A549 (cell line): Measurements from ENCODE around the gene CDC42EP4. TPM values are rescaled to one million over a fixed set of nuclear protein-coding genes. Genes with fewer than 3 reads are reported as not detected.

Experiments
- ATAC-seq, 2 experiments: fragments of 200-7000 bp in 1 of 2; fragments of >200 bp in 1 of 2; cut with Nextera tagmentation in 1 of 2; cut with Tn5 transposase in 1 of 2; 3 replicates each; pipeline versions ENCODE4 v1.8.0 to v1.9.1; 2018 to 2020; ENCODE audit warnings: mild to moderate bottlenecking in 1 of 2, moderate library complexity in 1 of 2
- CTCF ChIA-PET: fragments of 300-600 bp; sonication (Branson Sonifier 250); formaldehyde crosslinking; extraction: SDS; loops from one replicate; lab custom pipeline; 2021; ENCODE audit warnings: antibody characterized with exemption, inconsistent platforms; lab: Yijun Ruan, JAX
- POLR2A ChIA-PET: fragments of 350-600 bp; formaldehyde crosslinking; extraction: SDS; loops from one replicate; lab custom pipeline; 2021; ENCODE audit warnings: antibody characterized with exemption, inconsistent platforms; lab: Yijun Ruan, JAX
- DNase-seq, 2 experiments: peaks; one replicate each; pipeline versions ENCODE4 v3.0.0 to v3.0.0-alpha.2; 2011 to 2016; ENCODE audit warnings: low read depth in 1 of 2, low spot score in 1 of 2
- FAIRE-seq: peaks from 2 replicates; lab custom pipeline; 2011; peaks lifted over from hg19 to GRCh38; lab: Jason Lieb, UNC
- H3K27ac ChIP-seq, 2 experiments: fragments of >200 bp; sonication (Bioruptor Twin); formaldehyde crosslinking; 3 replicates each; pipeline ENCODE4 v1.5.1; 2016 to 2017
- H3K4me1 ChIP-seq: fragments of >200 bp; sonication (Bioruptor Twin); formaldehyde crosslinking; 3 replicates; pipeline ENCODE4 v1.6.1; 2016
- H3K4me2 ChIP-seq: fragments of >200 bp; sonication (Bioruptor Twin); formaldehyde crosslinking; 3 replicates; pipeline ENCODE4 v1.6.1; 2016
- H3K4me3 ChIP-seq: fragments of >200 bp; sonication (Bioruptor Twin); formaldehyde crosslinking; 3 replicates; pipeline ENCODE4 v1.5.1; 2016
- H3K9me3 ChIP-seq: fragments of >200 bp; sonication (Bioruptor Twin); formaldehyde crosslinking; 3 replicates; pipeline ENCODE4 v1.6.1; 2016
- BCL3 ChIP-seq: fragments of >200 bp; sonication (Bioruptor Twin); formaldehyde crosslinking; IDR thresholded peaks from 3 replicates; pipeline ENCODE4 v1.6.1; 2016
- CBX2 ChIP-seq: fragments of 200-600 bp; sonication (generic); IDR thresholded peaks from 2 replicates; pipeline ENCODE4 v1.6.1; 2016; ENCODE audit warnings: low read depth, mild to moderate bottlenecking, borderline replicate concordance
- EHMT2 ChIP-seq: fragments of 200-600 bp; sonication (generic); IDR thresholded peaks from 2 replicates; pipeline ENCODE4 v1.6.1; 2016; ENCODE audit warnings: antibody characterized with exemption, low read depth, mild to moderate bottlenecking, moderate library complexity
- FOSL2 ChIP-seq, 2 experiments: fragments of 450-650 bp in 1 of 2; fragments of >200 bp in 1 of 2; sonication (Bioruptor Twin) in 1 of 2; formaldehyde crosslinking; IDR thresholded peaks; 2 replicates each; pipeline versions ENCODE4 v1.5.0 to v1.6.1; 2016 to 2020; ENCODE audit warnings: mild to moderate bottlenecking in 1 of 2, moderate library complexity in 1 of 2
- FOXS1 ChIP-seq: fragments of 250-450 bp; sonication (Bioruptor Pico); IDR thresholded peaks from 2 replicates; pipeline ENCODE4 v1.5.0; 2020; ENCODE audit warnings: mild to moderate bottlenecking, moderate library complexity
- HDAC2 ChIP-seq: fragments of 200-600 bp; sonication (generic); IDR thresholded peaks from 2 replicates; pipeline ENCODE4 v1.6.1; 2016
- HES2 ChIP-seq: fragments of >200 bp; sonication (Bioruptor Twin); formaldehyde crosslinking; IDR thresholded peaks from 2 replicates; pipeline ENCODE4 v1.6.1; 2016
- HEYL ChIP-seq: fragments of 250-450 bp; sonication (Bioruptor Pico); IDR thresholded peaks from 2 replicates; pipeline ENCODE4 v1.8.0; 2021; ENCODE audit warnings: mild to moderate bottlenecking, moderate library complexity
- HMGXB4 ChIP-seq: fragments of 250-450 bp; sonication (Bioruptor Pico); IDR thresholded peaks from 2 replicates; pipeline ENCODE4 v1.5.0; 2021; ENCODE audit warnings: mild to moderate bottlenecking, moderate library complexity, borderline replicate concordance
- HOXB13 ChIP-seq: fragments of 250-450 bp; sonication (Bioruptor Pico); IDR thresholded peaks from 2 replicates; pipeline ENCODE4 v1.5.0; 2020; ENCODE audit warnings: low read depth, mild to moderate bottlenecking, moderate library complexity
- JUNB ChIP-seq: fragments of >200 bp; sonication (Bioruptor Twin); formaldehyde crosslinking; IDR thresholded peaks from 2 replicates; pipeline ENCODE4 v1.6.1; 2016
- KDM5A ChIP-seq: fragments of 200-600 bp; sonication (generic); IDR thresholded peaks from 2 replicates; pipeline ENCODE4 v1.6.1; 2016; ENCODE audit warnings: antibody characterized with exemption, mild to moderate bottlenecking
- MAX ChIP-seq: IDR thresholded peaks from 2 replicates; pipeline ENCODE4 v1.6.1; 2012
- MAZ ChIP-seq: fragments of 150-350 bp; IDR thresholded peaks from 2 replicates; pipeline ENCODE4 v1.6.1; 2014; ENCODE audit warnings: antibody characterized with exemption, low read depth, low read length, borderline replicate concordance
- MYC ChIP-seq: IDR thresholded peaks from 2 replicates; pipeline ENCODE4 v1.6.1; 2012; ENCODE audit warnings: mild to moderate bottlenecking, inconsistent platforms, low read length, improper control_type of control experiment, borderline replicate concordance
- NR3C1 ChIP-seq: fragments of >200 bp; sonication (Bioruptor Twin); formaldehyde crosslinking; IDR thresholded peaks from 3 replicates; pipeline ENCODE4 v1.6.1; 2017
- PBX3 ChIP-seq: IDR thresholded peaks from 2 replicates; pipeline ENCODE4 v1.6.1; 2012
- POLR2A ChIP-seq: IDR thresholded peaks from 2 replicates; pipeline ENCODE4 v1.6.1; 2012; ENCODE audit warnings: mild to moderate bottlenecking, low read length
- RAD21 ChIP-seq, 2 experiments: fragments of >200 bp in 1 of 2; sonication (Bioruptor Twin) in 1 of 2; formaldehyde crosslinking in 1 of 2; IDR thresholded peaks in 1 of 2; conservative IDR thresholded peaks in 1 of 2; 2 replicates in 1 of 2; 3 replicates in 1 of 2; pipeline ENCODE4 v1.6.1; 2012 to 2018; ENCODE audit warnings: inconsistent platforms in 1 of 2
- RARB ChIP-seq: fragments of 250-450 bp; sonication (Bioruptor Pico); IDR thresholded peaks from 2 replicates; pipeline ENCODE4 v1.8.0; 2021; ENCODE audit warnings: mild to moderate bottlenecking, moderate library complexity
- RNF2 ChIP-seq: fragments of 200-600 bp; sonication (generic); IDR thresholded peaks from 2 replicates; pipeline ENCODE4 v1.6.1; 2016; ENCODE audit warnings: low read depth, mild to moderate bottlenecking, antibody characterized with exemption, moderate library complexity, borderline replicate concordance
- ZC3H11A ChIP-seq: fragments of 450-650 bp; IDR thresholded peaks from 2 replicates; pipeline ENCODE4 v1.6.1; 2014; ENCODE audit warnings: antibody characterized with exemption, mild to moderate bottlenecking
- ZFP36 ChIP-seq: fragments of 450-650 bp; IDR thresholded peaks from 2 replicates; pipeline ENCODE4 v1.6.1; 2014; ENCODE audit warnings: borderline replicate concordance; ENCODE audit not compliant: partially characterized antibody
- WGBS: methylation state at CpG from one replicate; pipeline ENCODE4 v1.1.6; 2017; ENCODE audit errors: missing lambda C conversion rate; 5-methylcytosine and 5-hydroxymethylcytosine counted together
- polyA plus RNA-seq, 4 experiments: library from polyadenylated mRNA; depleted of rRNA in 3 of 4; stranded (reverse); fragments of >200 nt; fragmentation: RNase III in 1 of 4; extraction: RNeasy Plus Mini Kit Qiagen cat#74134 plus additional on column Dnase treatment in 1 of 4; gene quantifications; 2 replicates in 3 of 4; 3 replicates in 1 of 4; pipeline ENCODE4 v1.2.3, GENCODE V29; 2011 to 2017

Gene CDC42EP4
- polyA plus RNA-seq, 2 of the 4 experiments (the other 2 are of a cell fraction): 33.8 to 65.7 TPM

GRCh38 chr17:73323409-73324159 lies 11.8 kb upstream of the CDC42EP4 start:
- TF ChIP-seq CBX2: no peak
- no peak for TF ChIP-seq RARB (CRISPR knock-in tag)
- TF ChIP-seq HEYL (CRISPR knock-in tag): no peak
- TF ChIP-seq FOSL2 (IDR thresholded peaks at IDR 0.05): no peak
- no peak for TF ChIP-seq FOSL2 (CRISPR knock-in tag; IDR thresholded peaks at IDR 0.05)
- no peak for TF ChIP-seq POLR2A
- no peak for TF ChIP-seq ZFP36
- no peak for TF ChIP-seq RAD21 (conservative IDR thresholded peaks at IDR 0.05 in 1 of 2, IDR thresholded peaks at IDR 0.05 in 1 of 2)
- no peak for TF ChIP-seq KDM5A
- TF ChIP-seq RNF2: no peak
- no peak for TF ChIP-seq MAX
- TF ChIP-seq EHMT2: no peak
- TF ChIP-seq PBX3: no peak
- TF ChIP-seq HOXB13 (CRISPR knock-in tag): no peak
- TF ChIP-seq HES2: no peak
- TF ChIP-seq MAZ: no peak
- no peak for TF ChIP-seq HDAC2
- no peak for TF ChIP-seq ZC3H11A
- TF ChIP-seq BCL3: no peak
- TF ChIP-seq, all 56 proteins: peak for 0
- DNase-seq (no peak), ATAC-seq (no peak), FAIRE-seq (no peak)
- ChIA-PET POLR2A (no interaction called here), CTCF (interaction anchor here (0.6 to 29.0 kb wide), 5 partner anchors 18 to 468 kb away, joined by 3 to 385 read pairs (median 3); no protein-coding TSS in a partner anchor)
- WGBS: 86% methylated on average over 4 of the region's 5 CpGs
- no peak overlapping the region for H3K4me2 ChIP-seq
- peaks cover 12% of the 10 kb centered on the region; the same call in 2 of the 3 replicates for H3K9me3 ChIP-seq
- H3K4me3 ChIP-seq: no peak overlapping the region
- no peak overlapping the region for H3K27ac ChIP-seq
- H3K4me1 ChIP-seq: no peaks in the 10 kb centered on the region

GRCh38 chr17:73320601-73321264 lies 8.9 kb upstream of the CDC42EP4 start:
- no peak overlapping the region for H3K4me2 ChIP-seq

More at GRCh38 chr17:73320601-73321264, 8.9 kb upstream of the CDC42EP4 start:
- POLR2A ChIA-PET: interaction anchor here (0.9 kb wide), 1 partner anchor 9 kb away, joined by 4 read pairs; the partner anchor contains the start of gene CDC42EP4
- FAIRE-seq (no peak), ATAC-seq (no peak), DNase-seq (no peak)
- Histone ChIP-seq H3K4me3 (no peak overlapping the region), H3K9me3 (peaks cover 12% of the 10 kb centered on the region; the same call in 2 of the 3 replicates), H3K27ac (no peak overlapping the region), H3K4me1 (0 out of 3 replicates have a peak, but pooled peaks cover 4% of the 10 kb centered on the region)
- no peak for TF ChIP-seq HMGXB4 (CRISPR knock-in tag)
- no peak for TF ChIP-seq NR3C1
- TF ChIP-seq JUNB: no peak
- no peak for TF ChIP-seq HEYL (CRISPR knock-in tag)
- no peak for TF ChIP-seq MAX
- TF ChIP-seq FOXS1 (CRISPR knock-in tag): no peak
- no peak for TF ChIP-seq MYC
- no peak for TF ChIP-seq RARB (CRISPR knock-in tag)
- CTCF ChIA-PET: interaction anchor here (0.8 to 29.0 kb wide), 7 partner anchors 10 to 65 kb away, joined by 3 to 385 read pairs (median 4); partner anchors contain the start of gene CDC42EP4
- WGBS: 75% methylated on average over 6 of the region's 6 CpGs
